PC-3 (cell line): ENCODE results near the gene DPY30. TPM values are rescaled to one million over a fixed set of nuclear protein-coding genes. Genes with fewer than 3 reads are reported as not detected.
A peak's percentile ranks its signal among the peaks of the same experiment; 100 is the strongest.
"Not testable (repeated sequence)": the region's sequence is repeated elsewhere in the genome, so short reads cannot be mapped to it uniquely, and the experiment has no call there.

Experiments used
- ATAC-seq: fragments of 200-7000 bp; cut with Tn5 transposase; 2 replicates; pipeline ENCODE4 v1.9.1; 2020; ENCODE audit warnings: mild to moderate bottlenecking, moderate library complexity
- BruUV-seq: library from RNA; stranded (reverse); fragments of 400-500 nt; replicated peaks from 2 replicates; lab custom pipeline; 2021; lab: Mats Ljungman, UMichigan
- CTCF ChIA-PET: fragments of 300-600 bp; sonication (Branson Sonifier 250); formaldehyde crosslinking; loops from one replicate; lab custom pipeline; 2022; ENCODE audit warnings: antibody characterized with exemption; lab: Charles Lee
- POLR2A ChIA-PET: fragments of 300-600 bp; sonication (Branson Sonifier 250); formaldehyde crosslinking; loops from one replicate; lab custom pipeline; 2022; ENCODE audit warnings: antibody characterized with exemption; ENCODE audit not compliant: unreplicated experiment; lab: Charles Lee
- DNase-seq: peaks from one replicate; pipeline ENCODE4 v3.0.0-alpha.2; 2015
- H2AFZ ChIP-seq: fragments of 300-600 bp; sonication (generic); 2 replicates; pipeline ENCODE4 v1.6.0; 2016; ENCODE audit warnings: antibody characterized with exemption, low read length
- H3F3A ChIP-seq: fragments of 300-600 bp; sonication (generic); one replicate; pipeline ENCODE4 v1.6.0; 2017; ENCODE audit warnings: antibody characterized with exemption, low read length, control low read depth, mild to moderate bottlenecking; ENCODE audit not compliant: unreplicated experiment
- H3K27ac ChIP-seq: fragments of 300-600 bp; sonication (generic); 2 replicates; pipeline ENCODE4 v1.5.1; 2016; ENCODE audit warnings: mild to moderate bottlenecking, low read length
- H3K27me3 ChIP-seq: fragments of 300-600 bp; sonication (generic); 2 replicates; pipeline ENCODE4 v1.6.1; 2016; ENCODE audit warnings: low read length, mixed read lengths
- H3K36me3 ChIP-seq: fragments of 300-600 bp; sonication (generic); 2 replicates; pipeline ENCODE4 v1.6.1; 2016; ENCODE audit warnings: low read depth, mixed run types, low read length, mixed read lengths
- H3K4me1 ChIP-seq: fragments of 300-600 bp; sonication (generic); 2 replicates; pipeline ENCODE4 v1.5.1; 2016; ENCODE audit warnings: low read length; ENCODE audit not compliant: insufficient read depth
- H3K4me2 ChIP-seq: fragments of 300-600 bp; sonication (generic); 2 replicates; pipeline ENCODE4 v1.6.0; 2016; ENCODE audit warnings: low read length
- H3K4me3 ChIP-seq: fragments of 300-600 bp; sonication (generic); 2 replicates; pipeline ENCODE4 v1.5.1; 2016; ENCODE audit warnings: mild to moderate bottlenecking, low read length, mixed read lengths
- H3K79me2 ChIP-seq: fragments of 300-600 bp; sonication (generic); 2 replicates; pipeline ENCODE4 v1.6.1; 2017; ENCODE audit warnings: low read length, mixed read lengths
- H3K9ac ChIP-seq: fragments of 300-600 bp; sonication (generic); 2 replicates; pipeline ENCODE4 v1.6.0; 2016; ENCODE audit warnings: mild to moderate bottlenecking, low read length
- H3K9me2 ChIP-seq: fragments of 300-600 bp; sonication (generic); replicated peaks from 2 replicates; pipeline ENCODE4 v1.6.1; 2016; ENCODE audit warnings: mixed run types, low read length, mixed read lengths
- H3K9me3 ChIP-seq: fragments of 300-600 bp; sonication (generic); 2 replicates; pipeline ENCODE4 v1.6.1; 2016; ENCODE audit warnings: low read length, mixed read lengths
- H4K20me1 ChIP-seq: fragments of 300-600 bp; sonication (generic); 2 replicates; pipeline ENCODE4 v1.6.1; 2016; ENCODE audit warnings: low read length, mixed read lengths
- EZH2 ChIP-seq: fragments of 300-600 bp; sonication (generic); IDR thresholded peaks from one replicate; pipeline ENCODE4 v1.6.1; 2017; ENCODE audit warnings: antibody characterized with exemption, mild to moderate bottlenecking, low read length; ENCODE audit not compliant: unreplicated experiment
- EZH2phosphoT487 ChIP-seq: fragments of 300-600 bp; sonication (generic); IDR thresholded peaks from 2 replicates; pipeline ENCODE4 v1.6.1; 2018; ENCODE audit warnings: mild to moderate bottlenecking, antibody characterized with exemption, low read length, borderline replicate concordance
- intact Hi-C: fragments of 100-400 bp; cut with micrococcal nuclease; formaldehyde crosslinking; loops from 2 replicates; pipeline ENCODE4 v1.9.0; 2023
- total RNA-seq: library from RNA; depleted of rRNA; stranded (reverse); fragments of >200 nt; gene quantifications from 2 replicates; pipeline ENCODE4 v1.2.3, GENCODE V29; 2014
- TF ChIP-seq, protein P1 (sequence below): fragments of 300-600 bp; sonication (generic); conservative IDR thresholded peaks from 2 replicates; pipeline ENCODE4 v1.5.1; 2017; ENCODE audit warnings: antibody characterized with exemption, low read depth, mild to moderate bottlenecking, low read length

Gene DPY30
- total RNA-seq, 1 experiment from 2014 or later, result 127 TPM

DNA sequence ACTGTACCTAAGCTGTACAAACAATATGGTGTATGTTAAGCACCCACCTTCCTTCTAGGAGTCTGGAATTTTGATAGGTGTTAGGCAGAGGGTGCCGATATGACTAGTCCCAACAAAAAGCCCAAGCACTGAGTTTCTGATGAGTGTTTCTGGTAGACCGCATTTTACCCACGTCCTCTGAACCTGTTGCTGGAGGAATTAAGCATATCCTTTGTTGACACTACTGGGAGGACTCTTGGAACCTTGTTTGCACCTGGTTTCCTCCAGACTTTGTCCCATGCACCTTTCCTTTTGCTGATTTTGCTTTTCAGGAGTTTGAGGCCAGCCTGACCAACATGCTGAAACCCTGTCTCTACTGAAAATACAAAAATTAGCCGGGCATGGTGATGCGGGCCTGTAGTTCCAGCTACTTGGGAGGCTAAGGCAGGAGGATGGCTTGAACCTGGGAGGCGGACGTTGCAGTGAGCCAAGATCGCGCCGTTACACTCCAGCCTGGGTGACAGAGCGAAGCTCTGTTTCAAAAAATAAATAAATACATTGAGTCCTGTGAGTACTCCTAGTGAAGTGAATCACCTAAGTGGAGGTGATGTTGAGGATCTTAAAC lies 12.3 kb upstream of the DPY30 start:
- H3K27me3 ChIP-seq, result no peaks in the 10 kb centered on the region
- no peak overlapping the region for H2AFZ ChIP-seq
- H3K9me3 ChIP-seq, result no peaks in the 10 kb centered on the region
- ChIA-PET POLR2A (no interaction called here), CTCF (no interaction called here)
- DNase-seq (no peak), ATAC-seq (no peak)
- H3K4me1 ChIP-seq, result no peaks in the 10 kb centered on the region
- BruUV-seq, result no TSS peak
- H3K9me2 ChIP-seq, result no peaks in the 10 kb centered on the region
- no peaks in the 10 kb centered on the region for H3K36me3 ChIP-seq
- no peak overlapping the region for H3K9ac ChIP-seq
- no peak overlapping the region for H3K4me2 ChIP-seq
- H3K79me2 ChIP-seq, result no peaks in the 10 kb centered on the region
- no peak overlapping the region for H3K27ac ChIP-seq
- TF ChIP-seq, protein P1, sequence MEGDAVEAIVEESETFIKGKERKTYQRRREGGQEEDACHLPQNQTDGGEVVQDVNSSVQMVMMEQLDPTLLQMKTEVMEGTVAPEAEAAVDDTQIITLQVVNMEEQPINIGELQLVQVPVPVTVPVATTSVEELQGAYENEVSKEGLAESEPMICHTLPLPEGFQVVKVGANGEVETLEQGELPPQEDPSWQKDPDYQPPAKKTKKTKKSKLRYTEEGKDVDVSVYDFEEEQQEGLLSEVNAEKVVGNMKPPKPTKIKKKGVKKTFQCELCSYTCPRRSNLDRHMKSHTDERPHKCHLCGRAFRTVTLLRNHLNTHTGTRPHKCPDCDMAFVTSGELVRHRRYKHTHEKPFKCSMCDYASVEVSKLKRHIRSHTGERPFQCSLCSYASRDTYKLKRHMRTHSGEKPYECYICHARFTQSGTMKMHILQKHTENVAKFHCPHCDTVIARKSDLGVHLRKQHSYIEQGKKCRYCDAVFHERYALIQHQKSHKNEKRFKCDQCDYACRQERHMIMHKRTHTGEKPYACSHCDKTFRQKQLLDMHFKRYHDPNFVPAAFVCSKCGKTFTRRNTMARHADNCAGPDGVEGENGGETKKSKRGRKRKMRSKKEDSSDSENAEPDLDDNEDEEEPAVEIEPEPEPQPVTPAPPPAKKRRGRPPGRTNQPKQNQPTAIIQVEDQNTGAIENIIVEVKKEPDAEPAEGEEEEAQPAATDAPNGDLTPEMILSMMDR, result no peak
- TF ChIP-seq EZH2phosphoT487 (no peak), EZH2 (no peak)
- H4K20me1 ChIP-seq, result no peaks in the 10 kb centered on the region
- no peaks in the 10 kb centered on the region for H3F3A ChIP-seq
- H3K4me3 ChIP-seq, result no peak overlapping the region
- intact Hi-C loops, result no loop called here

DNA sequence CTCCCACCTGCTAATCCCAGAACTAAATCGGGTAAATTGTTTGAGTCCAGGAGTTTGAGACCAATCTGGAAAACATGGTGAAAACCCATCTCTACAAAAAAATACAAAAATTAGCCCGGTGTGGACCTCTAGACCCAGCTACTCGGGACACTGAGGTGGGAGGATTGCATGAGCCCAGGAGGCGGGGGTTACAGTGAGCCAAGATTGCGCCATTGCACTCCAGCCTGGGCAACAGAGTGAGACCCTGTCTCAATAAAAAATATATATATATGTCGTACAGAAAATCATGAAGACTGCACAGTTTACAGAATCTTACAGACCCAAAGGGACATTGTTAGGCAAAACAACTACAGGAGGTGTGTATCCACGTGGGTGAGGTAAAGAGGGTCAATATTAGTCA lies 4.0 kb upstream of the DPY30 start:
- ATAC-seq, result no peak
- no peaks in the 10 kb centered on the region for H3K9me2 ChIP-seq
- H3K36me3 ChIP-seq, result no peaks in the 10 kb centered on the region
- POLR2A ChIA-PET, result no interaction called here
- peaks cover 8% of the 10 kb centered on the region for H3K79me2 ChIP-seq
- no peaks in the 10 kb centered on the region for H3K27me3 ChIP-seq
- no peak for TF ChIP-seq EZH2
- TF ChIP-seq, protein P1, result no peak
- TF ChIP-seq EZH2phosphoT487, result no peak
- H3K4me1 ChIP-seq, result 0 out of 2 replicates have a peak, but pooled peaks cover 5% of the 10 kb centered on the region
- no peaks in the 10 kb centered on the region for H4K20me1 ChIP-seq
- H3F3A ChIP-seq, result no peaks in the 10 kb centered on the region
- no peak overlapping the region for H3K9ac ChIP-seq
- no peak overlapping the region for H3K27ac ChIP-seq
- H2AFZ ChIP-seq, result no peak overlapping the region
- H3K4me2 ChIP-seq, result no peak overlapping the region
- DNase-seq, result no peak
- BruUV-seq, result no TSS peak
- CTCF ChIA-PET, result no interaction called here
- intact Hi-C loops, result no loop called here
- no peak overlapping the region for H3K4me3 ChIP-seq
- H3K9me3 ChIP-seq, result no peaks in the 10 kb centered on the region

DNA sequence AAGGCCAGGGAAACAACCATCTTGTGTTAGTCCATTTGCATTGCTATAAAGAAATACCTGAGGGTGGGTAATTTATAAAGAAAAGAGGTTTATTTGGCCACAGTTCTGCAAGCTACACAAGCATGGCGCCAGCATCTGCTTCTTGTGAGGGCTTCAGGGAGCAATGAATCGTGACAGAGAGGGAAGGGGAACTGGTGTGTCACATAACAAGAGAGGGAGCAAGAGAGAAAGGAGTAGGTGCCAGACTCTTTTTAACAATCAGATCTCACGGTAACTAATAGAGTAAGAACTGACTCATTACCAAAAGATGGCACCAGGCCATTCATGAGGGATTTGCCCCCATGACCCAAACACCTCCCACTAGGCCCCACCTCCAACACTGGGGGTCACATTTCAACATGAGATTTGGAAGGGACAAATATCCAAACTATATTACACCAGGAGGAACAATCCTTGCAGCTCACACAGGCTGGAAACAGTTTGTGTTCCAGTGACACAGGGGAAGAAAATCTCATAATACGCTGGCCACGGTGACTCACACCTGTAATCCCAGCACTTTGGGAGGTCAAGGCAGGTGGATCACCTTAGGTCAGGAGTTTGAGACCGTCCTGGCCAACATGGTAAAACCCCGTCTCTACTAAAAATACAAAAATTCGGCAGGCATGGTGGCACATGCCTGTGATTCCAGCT lies 5.3 kb downstream of the DPY30 start:
- Histone ChIP-seq H3K4me3 (peak overlapping the region; percentile 6; the same call in 1 of the 2 replicates), H3K4me1 (peaks cover 13% of the 10 kb centered on the region), H3K4me2 (peak overlapping the region; percentile 64), H3K79me2 (peaks cover 46% of the 10 kb centered on the region), H3K27ac (peak overlapping the region; percentile 72)
- H2AFZ ChIP-seq, H3F3A ChIP-seq, H3K9ac ChIP-seq, H3K9me3 ChIP-seq, POLR2A ChIA-PET, H4K20me1 ChIP-seq, H3K9me2 ChIP-seq, H3K36me3 ChIP-seq, H3K27me3 ChIP-seq, BruUV-seq: not testable (repeated sequence)
- CTCF ChIA-PET, result interaction anchor here (0.6 kb wide), 1 partner anchor 520 kb away, joined by 6 read pairs; no protein-coding TSS in a partner anchor
- peak; percentile 81 for ATAC-seq
- peak; percentile 72 for DNase-seq
- intact Hi-C loops, result loop anchor here (5.0 kb wide), 1 partner anchor 83 kb away; no protein-coding TSS in a partner anchor

DNA sequence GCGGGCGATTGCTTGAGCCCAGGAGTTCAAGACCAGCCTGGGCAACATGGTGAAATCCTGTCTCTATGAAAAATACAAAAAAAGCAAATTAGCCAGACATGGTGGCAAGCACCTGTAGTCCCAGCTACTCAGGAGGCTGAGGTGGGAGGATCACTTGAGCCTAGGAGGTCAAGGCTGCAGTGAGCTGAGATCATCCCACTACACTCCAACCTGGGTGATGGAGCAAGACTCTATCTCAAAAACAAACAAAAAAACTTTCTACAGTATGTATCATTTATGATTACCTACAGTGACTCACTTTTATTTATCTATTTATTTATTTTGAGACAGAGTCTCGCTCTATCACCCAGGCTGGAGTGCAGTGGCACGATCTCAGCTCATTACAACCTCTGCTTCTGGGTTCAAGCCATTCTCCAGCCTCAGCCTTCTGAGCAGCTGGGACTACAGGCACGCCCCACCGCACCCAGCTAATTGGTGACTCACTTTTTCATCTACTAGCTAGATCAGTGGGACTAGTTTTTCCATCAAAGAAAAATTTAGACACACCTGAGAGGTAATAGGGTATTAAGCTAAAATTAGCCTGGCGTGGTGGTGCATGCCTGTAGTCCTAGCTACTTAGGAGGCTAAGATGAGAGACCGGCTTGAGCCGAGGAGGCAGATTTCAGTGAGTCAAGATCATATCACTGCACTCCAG lies 20.7 kb downstream of the DPY30 start:
- peak; percentile 88 for ATAC-seq
- H3K79me2 ChIP-seq, BruUV-seq, H3K9ac ChIP-seq, H3K4me1 ChIP-seq, H3K4me2 ChIP-seq, H3F3A ChIP-seq, intact Hi-C loops, H3K9me2 ChIP-seq, H3K4me3 ChIP-seq, H2AFZ ChIP-seq, H3K27me3 ChIP-seq, H4K20me1 ChIP-seq, H3K9me3 ChIP-seq: not testable (repeated sequence)
- CTCF ChIA-PET, result interaction anchor here (0.6 kb wide), 1 partner anchor 146 kb away, joined by 3 read pairs; no protein-coding TSS in a partner anchor
- Histone ChIP-seq H3K27ac (peak overlapping the region; percentile 45), H3K36me3 (peaks cover 11% of the 10 kb centered on the region; the same call in 1 of the 2 replicates)
- POLR2A ChIA-PET, result interaction anchor here (1.2 kb wide), 1 partner anchor 10 kb away, joined by 4 read pairs; no protein-coding TSS in a partner anchor
- peak; percentile 47 for DNase-seq
